HG03280 (cell line): ENCODE results near the gene ZBTB16.

Experiments
- ATAC-seq: cut with Tn5 transposase; IDR thresholded peaks from one replicate; pipeline ENCODE4 v1.9.1; 2021; ENCODE audit warnings: mild to moderate bottlenecking, moderate library complexity; ENCODE audit not compliant: unreplicated experiment

The ZBTB16 gene

DNA sequence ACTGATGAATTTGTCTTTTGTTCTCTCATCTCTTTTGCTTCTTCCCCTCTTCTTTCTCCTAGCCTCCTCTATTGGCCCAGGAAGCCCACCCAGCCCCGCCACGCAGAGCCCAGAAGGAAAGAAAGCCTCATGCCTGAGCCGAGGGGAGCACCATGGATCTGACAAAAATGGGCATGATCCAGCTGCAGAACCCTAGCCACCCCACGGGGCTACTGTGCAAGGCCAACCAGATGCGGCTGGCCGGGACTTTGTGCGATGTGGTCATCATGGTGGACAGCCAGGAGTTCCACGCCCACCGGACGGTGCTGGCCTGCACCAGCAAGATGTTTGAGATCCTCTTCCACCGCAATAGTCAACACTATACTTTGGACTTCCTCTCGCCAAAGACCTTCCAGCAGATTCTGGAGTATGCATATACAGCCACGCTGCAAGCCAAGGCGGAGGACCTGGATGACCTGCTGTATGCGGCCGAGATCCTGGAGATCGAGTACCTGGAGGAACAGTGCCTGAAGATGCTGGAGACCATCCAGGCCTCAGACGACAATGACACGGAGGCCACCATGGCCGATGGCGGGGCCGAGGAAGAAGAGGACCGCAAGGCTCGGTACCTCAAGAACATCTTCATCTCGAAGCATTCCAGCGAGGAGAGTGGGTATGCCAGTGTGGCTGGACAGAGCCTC is 3.8 kb downstream of the ZBTB16 start:
- no peak for ATAC-seq

DNA sequence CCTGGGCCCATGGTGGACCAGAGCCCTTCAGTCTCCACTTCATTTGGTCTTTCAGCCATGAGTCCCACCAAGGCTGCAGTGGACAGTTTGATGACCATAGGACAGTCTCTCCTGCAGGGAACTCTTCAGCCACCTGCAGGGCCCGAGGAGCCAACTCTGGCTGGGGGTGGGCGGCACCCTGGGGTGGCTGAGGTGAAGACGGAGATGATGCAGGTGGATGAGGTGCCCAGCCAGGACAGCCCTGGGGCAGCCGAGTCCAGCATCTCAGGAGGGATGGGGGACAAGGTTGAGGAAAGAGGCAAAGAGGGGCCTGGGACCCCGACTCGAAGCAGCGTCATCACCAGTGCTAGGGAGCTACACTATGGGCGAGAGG is 4.3 kb downstream of the ZBTB16 start:
- no peak for ATAC-seq

DNA sequence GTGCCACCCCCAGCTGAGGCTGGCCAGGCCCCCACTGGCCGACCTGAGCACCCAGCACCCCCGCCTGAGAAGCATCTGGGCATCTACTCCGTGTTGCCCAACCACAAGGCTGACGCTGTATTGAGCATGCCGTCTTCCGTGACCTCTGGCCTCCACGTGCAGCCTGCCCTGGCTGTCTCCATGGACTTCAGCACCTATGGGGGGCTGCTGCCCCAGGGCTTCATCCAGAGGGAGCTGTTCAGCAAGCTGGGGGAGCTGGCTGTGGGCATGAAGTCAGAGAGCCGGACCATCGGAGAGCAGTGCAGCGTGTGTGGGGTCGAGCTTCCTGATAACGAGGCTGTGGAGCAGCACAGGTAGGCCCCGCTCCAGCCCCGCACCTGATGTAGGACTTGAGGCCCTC is 4.7 kb downstream of the ZBTB16 start:
- no peak for ATAC-seq

DNA sequence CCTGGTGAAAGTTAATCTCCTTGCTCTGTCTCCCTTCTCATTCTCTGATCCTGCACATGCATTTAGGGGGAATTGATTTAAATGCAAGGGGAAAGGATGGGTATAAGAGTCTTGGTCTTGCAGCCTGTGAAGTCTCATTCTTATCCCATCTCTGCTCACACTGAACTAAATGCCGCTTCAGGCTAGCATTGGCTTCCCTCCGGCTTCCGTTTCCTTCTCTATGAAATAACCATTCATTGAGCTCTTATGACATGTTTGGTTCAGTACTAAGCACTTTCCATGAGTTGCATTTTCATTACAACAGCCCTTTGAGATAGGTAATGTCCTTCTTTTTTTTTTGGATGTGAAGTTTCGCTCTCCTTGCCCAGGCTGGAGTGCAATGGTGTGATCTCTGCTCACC is 5.6 kb downstream of the ZBTB16 start:
- no peak for ATAC-seq

DNA sequence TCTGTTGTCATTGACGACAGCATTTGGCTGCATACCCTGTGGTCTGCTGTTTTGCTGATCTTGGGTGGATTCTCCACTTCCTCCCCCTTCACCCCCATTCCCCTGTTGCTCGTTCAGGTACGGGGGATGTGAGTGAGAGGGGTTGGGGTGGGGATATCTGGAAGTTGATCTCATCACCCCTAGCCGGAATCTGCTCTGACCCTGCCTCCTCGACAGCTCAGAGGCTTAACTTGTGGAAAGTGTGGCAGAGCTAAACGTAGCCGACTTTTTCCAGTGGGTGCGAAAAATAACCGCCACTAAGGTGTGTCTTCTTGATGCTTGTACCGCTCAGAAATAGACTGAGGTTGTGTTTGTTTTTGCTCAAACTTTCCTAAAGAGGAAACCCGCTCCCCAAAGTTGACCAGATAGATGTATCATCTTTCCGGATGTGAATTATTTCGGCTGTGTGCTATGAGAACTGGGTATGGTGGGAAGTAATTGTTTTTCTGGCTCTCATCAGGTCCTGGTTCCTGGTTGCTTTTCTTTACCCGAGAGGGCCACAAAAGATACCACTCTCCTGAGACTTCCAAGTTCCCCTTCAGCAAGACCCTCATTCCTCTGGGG is 6.6 kb downstream of the ZBTB16 start:
- no peak for ATAC-seq

DNA sequence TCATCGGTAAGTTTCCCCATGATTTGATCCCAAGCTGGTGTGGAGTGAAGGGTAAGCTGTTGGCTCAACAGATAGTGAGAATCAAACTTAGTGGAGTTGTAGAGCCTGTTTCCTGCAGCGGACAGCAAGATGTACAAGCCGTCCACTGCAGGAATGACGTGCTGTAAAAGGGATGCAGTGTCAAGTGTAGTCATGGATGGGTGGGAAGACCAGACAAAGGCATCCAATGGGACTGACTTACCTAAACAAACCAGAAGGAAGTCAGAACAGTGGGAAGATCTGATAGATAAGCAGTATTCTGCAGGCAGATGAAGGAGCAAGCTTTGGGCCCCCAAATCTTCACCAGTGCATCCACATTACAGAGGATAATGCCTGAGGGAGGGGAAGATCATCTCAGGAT is 8.8 kb downstream of the ZBTB16 start:
- ATAC-seq, result no peak

DNA sequence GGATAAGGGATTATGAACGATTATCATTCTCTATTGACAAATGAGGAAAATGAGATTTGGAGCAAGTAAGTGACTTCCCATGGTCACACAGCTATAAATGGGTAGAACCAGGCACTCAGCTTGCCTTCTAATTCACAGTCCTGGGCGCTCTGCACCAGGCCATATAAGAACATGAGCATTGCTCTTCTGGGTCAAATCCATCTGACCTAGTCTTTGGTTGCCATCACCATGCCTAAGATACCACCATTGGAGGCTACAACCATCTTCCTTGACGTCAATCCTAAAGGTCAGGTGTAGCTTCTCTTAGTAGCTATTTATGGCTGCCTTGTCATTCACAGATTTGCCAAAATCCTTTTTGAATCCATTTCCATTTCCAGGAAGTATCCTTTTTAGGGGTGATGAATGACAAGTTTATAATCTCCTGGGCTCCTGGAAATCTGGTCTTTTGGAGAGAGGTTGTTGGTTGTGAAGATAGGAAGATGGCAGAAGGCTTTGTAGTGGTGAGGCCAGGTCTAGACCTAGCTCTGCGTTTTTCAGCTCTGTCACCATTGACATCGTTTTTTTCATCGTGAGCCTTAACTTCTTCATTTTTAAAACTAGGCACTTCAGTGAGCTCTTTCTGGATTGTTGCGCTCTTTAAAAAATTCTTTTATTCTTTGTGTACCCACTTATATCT is 11.1 kb downstream of the ZBTB16 start:
- ATAC-seq, result no peak

DNA sequence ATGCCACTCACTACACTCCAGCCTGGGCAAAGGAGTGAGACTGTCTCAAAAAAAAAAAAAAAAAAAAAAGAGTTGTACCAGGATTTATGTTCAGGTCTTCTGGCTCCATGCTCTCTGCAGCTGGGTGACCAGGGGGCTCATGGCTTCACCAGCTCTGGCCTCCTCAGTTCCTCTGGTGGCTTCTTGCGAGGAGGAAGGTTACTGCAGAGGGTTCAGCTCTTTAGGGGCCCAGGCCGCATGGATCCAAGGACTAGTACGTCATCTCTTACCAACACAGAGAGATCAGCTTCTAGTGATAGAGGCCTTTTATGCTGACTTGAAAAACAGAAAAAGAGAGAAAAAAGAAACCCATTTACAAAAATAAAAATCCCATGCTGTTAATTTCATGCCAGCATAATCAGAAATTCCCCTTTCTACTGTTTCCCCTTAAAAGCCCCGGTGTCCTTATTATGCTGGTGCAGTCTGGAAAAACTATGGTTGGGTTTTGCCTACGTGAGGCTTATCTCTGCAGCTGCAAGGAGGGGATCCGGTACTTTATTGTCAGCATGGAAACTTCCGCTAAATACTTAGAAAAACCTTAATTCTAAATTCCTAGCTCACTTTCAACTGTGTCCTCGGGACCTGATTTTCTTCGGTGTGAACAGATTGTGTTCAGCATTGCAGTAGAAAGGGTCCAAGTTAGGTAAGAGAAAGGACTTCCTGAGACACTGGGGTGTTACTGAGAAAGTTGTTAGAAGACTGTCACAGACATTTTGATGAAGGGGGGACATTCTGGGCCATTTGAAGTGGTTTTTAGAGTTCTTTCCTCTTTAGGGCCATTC is 13.7 kb downstream of the ZBTB16 start:
- no peak for ATAC-seq

DNA sequence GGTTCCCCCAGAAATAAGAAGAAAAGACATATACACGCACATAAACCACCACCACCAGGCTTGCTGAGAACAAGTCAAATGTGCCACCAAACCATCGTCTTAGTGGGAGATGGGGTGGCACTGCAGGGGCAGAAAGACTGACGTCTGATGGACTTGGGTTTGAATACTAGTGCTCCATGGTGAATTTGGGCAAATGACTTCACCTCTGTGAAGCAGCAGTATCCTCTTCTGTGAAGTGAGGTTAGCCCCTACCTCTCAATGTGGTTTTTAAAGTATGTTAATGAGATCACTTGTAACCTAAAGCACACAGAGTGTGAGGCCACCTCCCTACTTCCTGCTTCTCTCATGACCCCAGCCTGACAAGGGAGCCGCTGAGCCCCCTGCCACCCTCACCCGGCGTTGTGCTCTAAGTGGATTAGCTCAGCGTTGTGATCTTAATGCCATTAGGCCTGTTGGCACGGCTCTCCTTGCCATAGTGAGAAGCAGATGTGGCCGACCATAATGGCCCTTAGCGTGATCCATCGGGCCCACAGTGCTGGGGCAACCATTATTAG is 14.4 kb downstream of the ZBTB16 start:
- no peak for ATAC-seq

DNA sequence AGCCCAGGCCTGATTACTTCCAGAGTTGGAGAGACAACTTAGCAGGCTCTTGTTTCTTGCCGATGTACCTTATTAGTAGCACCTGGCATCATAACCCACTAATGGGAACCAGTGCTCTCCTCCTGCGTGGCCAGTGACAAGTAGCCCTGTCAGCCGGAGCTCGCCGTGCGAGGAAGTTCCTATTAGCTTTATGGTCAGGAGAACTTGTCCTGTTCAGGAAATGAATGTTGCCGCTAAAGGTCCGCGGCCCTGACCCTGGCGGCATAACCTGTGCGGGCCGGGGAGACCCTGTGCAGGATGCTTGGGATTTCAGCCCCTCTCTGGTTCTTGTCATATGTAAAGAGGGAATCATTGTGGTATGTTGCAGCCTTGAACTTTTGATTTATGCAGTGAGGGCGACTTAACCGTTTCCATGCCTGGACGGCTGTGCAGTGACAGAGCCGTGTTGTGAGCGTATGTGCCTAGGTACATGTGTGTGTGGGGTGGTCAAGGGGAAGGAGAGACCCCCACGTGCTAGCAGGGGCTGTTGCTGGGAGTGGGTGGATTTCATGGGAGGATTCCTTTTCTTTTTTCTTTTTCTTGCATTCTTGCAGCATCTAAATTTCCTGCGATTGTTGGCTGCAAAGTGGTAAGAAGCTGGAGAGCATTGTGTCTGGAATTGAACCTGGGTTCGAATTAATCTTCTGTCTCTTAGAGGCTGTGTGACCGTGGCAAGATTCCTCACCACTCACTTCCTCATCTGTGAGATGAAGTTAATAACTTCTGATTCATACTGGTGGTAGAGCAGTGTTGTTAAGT is 15.2 kb downstream of the ZBTB16 start:
- no peak for ATAC-seq

DNA sequence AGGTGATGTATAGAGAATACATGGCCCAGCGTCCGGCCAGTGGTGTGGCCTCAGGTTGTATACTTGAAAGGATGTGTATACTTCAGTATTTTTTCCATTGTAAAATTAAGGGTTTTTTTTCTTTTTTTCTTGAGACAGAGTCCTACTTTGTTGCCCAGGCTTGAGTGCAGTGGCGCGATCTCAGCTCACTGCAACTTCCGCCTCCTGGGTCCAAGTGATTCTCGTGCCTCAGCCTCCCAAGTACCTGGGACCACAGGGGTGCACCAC is 15.8 kb downstream of the ZBTB16 start:
- ATAC-seq, result no peak

DNA sequence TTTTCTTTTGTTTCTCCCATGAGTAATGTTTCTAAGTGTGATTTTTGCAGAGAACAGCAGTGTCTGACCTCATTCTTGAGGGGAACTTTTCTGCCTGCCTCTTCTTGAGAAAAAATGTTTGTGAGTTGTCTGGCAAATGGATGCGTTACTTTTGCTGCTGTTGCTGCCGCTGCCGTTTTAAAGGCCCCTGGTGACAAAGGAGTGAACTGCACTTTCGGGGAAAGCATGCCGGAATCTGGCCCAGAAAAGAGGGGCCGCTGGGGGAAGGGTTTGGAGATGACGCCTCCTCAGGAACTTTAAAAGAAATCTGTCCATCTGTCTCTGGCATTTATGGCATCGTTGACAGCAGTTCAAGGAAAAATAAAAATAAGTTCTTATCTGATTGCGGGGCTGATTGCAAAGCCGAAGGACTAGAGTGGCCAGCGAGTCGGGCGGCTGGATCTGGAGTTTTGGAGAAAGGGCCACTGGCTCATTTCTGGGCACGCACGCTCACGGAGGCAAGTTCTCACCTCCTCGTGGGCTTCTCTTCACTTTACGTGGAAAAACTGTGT is 16.5 kb downstream of the ZBTB16 start:
- no peak for ATAC-seq

DNA sequence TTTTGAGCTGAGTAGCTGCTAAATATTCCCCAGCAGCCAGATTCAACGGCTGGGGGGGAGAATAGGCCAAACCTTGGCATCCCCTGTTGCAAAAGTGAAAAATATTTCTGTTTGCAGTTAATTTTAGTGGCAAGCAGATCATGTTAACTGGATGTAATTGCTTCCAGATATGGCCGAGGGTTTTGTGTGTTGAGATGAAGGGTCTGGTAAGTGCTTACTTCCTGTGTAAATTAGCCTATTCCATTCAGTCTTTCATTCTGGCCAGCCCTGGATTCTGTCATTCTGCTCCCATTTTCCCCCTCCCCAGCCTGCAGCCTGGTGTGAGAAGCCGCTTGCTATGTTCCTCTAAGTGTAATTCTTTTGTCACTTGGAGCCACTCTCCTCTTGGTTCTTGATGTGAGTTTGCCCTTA is 17.4 kb downstream of the ZBTB16 start:
- no peak for ATAC-seq

DNA sequence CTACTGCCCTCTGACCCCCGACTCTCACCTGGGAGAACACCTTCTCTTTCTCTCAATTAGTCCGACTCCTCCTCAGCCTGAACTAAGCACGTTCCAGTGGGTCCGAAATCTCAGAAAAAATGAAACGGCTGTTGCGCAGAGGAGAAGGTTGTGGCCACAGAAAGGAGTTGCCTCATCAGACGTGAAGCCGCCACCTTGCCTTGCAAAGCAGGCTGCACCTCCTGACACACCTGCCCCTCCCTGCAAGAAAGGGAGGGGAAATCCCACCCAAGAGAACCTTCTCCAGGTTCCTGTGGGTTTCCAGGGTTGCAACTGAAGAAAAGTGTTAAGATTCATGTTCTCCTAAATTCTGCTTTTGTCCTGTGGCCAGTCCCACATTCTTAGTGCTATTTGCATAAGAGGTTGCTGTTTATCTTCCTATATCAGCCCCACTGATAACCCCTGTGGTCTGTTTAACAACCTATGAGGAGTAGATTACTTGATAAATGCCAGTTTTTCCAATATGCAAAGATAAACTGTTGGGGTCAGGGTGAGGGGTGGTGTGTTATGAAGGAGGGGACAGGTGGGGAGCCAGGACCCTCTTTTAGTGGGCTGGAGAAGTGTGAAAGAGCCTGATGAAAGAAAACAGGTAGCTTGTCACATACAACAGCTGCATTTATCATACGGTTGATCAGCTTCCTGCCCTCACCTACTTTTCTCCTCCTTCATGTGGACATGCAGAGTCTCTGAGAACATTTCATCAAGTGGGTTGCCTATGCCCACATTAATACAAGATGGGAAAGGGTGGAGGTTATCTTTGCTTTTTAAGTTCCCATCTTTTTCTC is 18.2 kb downstream of the ZBTB16 start:
- ATAC-seq, result no peak

DNA sequence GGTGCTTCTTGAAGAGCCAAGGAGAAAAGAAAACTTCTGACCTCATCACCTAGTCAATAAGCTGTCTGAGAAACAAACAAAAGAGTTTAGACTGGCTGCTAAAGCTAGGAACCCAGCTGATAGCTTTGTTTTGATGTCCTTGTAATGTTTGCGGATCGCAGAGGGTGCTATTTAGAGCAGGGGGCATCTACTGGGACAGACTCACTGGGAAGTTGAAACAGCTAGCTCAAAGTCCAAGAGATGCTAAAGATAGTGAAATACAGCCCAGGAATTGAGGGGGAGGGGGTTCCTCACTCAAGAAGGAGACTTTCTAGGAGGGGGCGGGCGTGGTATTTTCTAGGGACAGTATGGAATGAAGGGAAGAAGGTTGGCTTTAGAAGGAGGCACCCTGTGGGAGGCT is 18.9 kb downstream of the ZBTB16 start:
- ATAC-seq, result no peak

DNA sequence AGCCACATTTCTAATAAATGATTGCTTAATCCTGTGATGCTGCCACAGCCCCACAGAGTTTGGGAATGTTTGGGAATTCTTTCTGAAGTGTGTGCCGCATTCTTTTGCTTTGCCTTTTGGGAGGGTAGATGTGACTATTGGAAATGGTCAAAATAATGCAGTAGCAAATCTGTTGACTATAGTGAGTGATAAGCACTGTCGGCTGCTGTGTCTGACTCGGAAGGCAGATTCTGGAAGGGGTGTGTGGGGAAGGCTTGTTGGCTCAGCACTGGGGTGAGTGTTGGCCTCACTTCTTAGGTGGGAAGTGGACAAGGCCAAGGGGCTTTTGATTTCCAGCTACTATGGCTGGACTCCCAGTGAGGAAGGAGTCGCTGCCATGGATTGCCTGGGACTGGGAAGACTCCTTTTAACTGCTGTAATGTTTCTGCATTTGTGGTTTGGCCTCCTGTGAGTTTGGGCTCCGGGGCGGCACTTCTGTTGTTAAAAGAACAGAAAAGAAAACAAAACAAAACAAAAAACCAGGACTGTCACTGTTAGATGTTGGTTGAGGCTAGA is 20.1 kb downstream of the ZBTB16 start:
- ATAC-seq, result no peak

DNA sequence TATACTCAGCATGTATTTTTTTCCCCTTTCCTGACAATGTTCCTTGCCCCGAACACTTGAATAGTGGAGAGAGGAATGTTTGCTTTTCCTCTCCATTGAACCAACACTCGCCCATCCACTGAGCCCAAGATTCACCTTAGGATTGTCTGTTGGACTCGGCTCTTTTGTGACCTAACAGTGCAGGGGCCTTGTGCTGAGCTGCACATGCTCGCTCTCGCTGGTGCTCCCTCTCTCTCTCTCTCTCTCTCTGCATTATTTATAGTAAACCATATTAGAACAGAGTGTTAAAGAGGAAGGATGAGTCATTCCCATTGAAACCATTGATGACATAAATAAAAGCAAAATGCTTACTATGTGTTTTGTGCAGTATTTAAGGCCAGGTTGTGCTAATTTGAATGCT is 20.7 kb downstream of the ZBTB16 start:
- ATAC-seq, result no peak

DNA sequence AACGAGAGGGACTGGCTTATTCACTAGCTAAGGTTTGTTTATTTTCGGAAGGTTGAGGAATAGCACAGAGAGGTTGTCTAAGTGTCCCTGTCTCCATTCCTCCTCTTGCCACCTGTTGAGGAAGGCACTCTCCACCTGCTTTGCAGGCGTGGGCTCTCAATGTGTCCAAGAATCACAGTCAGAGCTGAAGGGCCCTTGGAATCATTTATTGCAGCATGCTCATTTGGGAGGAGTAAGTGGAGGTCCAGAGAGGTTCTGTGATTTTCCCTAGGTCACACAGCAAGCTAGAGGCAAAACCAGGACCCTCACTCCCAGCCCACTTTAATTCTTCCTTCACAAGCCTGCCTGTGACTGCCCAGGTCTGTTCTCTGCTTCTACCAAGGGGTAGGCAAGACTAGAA is 21.3 kb downstream of the ZBTB16 start:
- no peak for ATAC-seq

DNA sequence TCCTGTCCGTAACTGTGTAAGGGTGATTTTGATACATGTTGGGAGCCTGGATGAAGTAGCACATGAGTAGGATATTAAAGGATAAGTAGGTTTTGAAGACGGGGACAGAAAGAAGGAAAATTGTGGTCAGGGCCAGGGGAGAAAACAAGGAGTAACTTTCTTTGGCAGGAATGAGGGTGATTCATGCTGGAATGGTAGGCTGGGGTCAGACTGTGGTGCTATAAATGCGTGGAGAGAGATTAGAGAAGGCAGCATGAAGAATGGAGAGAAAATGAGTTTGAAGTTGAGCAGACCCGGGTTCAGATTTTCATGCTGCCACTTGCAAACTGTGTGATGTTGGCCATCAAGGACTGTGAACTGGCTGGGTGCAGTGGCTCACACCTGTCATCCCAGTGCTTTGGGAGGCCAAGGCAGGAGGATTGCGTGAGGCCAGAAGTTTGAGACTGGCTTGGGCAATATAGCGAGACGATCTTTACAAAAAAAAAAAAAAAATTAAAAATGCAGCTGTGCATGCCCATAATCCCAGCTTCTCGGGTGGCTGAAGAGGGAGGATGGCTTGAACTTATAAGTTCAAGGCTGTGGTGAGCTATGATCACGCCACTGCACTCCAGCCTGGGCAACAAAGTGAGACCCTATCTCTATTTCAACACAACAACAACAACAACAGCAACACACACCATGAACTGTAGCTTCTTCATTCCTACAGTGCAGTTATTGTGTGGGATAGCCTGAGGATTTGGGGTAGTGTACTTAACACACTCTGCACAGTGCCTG is 22.3 kb downstream of the ZBTB16 start:
- no peak for ATAC-seq
